Fibroblast of villous mesenchyme (primary cell): Measurements from ENCODE around the gene ARL14EPL. TPM values are rescaled to one million over a fixed set of nuclear protein-coding genes. Genes with fewer than 3 reads are reported as not detected.

ENCODE experiments used
- DNase-seq: peaks from one replicate; pipeline ENCODE4 v3.0.0-alpha.2; 2010; ENCODE audit warnings: low read depth
- H3K4me3 ChIP-seq: 2 replicates; pipeline ENCODE4 v1.5.1; 2011; ENCODE audit warnings: low read depth, mild to moderate bottlenecking, low read length
- CTCF ChIP-seq: IDR thresholded peaks from 2 replicates; pipeline ENCODE4 v1.5.1; 2012; ENCODE audit warnings: low read depth, mild to moderate bottlenecking, low read length; ENCODE audit not compliant: insufficient read depth
- total RNA-seq: library from RNA; depleted of rRNA; stranded (reverse); fragments of >200 nt; gene quantifications from 2 replicates; pipeline ENCODE4 v1.2.3, GENCODE V29; 2012

The ARL14EPL gene
- total RNA-seq, 1 donor: not detected

GRCh38 chr5:116002116-116002906, 30.0 kb upstream of the ARL14EPL start:
- TF ChIP-seq CTCF: no peak
- DNase-seq: peak; percentile 33
- no peak overlapping the region for H3K4me3 ChIP-seq

- DNase-seq: no peak
- TF ChIP-seq CTCF: no peak
Measured at GRCh38 chr5:116004248-116004647, 28.0 kb upstream of the ARL14EPL start.

DNA sequence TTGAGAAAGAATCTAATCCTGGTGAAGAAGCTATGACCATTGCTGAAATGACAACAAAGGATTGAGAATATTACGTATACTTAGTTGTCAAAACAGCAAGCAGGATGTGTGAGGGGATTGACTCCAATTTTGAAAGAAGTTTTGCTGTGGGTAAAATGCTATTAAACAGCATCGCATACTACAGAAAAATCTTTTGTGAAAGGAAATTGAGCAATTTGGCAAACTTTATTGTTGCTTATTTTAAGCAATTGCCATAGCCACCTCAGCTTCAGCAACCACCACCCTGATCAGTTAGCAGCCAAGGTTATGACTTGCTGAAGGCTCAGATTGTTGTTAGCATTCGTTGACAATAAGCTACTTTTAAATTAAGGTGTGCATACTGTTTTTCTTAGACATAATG, 22.5 kb upstream of the ARL14EPL start:
- TF ChIP-seq CTCF: no peak
- H3K4me3 ChIP-seq: no peak overlapping the region
- DNase-seq: no peak

More at GRCh38 chr5:116004248-116004647, 28.0 kb upstream of the ARL14EPL start:
- H3K4me3 ChIP-seq: no peak overlapping the region

GRCh38 chr5:116011046-116011445, 21.2 kb upstream of the ARL14EPL start:
- H3K4me3 ChIP-seq: no peak overlapping the region
- no peak for TF ChIP-seq CTCF
- DNase-seq: peak; percentile 32

DNA sequence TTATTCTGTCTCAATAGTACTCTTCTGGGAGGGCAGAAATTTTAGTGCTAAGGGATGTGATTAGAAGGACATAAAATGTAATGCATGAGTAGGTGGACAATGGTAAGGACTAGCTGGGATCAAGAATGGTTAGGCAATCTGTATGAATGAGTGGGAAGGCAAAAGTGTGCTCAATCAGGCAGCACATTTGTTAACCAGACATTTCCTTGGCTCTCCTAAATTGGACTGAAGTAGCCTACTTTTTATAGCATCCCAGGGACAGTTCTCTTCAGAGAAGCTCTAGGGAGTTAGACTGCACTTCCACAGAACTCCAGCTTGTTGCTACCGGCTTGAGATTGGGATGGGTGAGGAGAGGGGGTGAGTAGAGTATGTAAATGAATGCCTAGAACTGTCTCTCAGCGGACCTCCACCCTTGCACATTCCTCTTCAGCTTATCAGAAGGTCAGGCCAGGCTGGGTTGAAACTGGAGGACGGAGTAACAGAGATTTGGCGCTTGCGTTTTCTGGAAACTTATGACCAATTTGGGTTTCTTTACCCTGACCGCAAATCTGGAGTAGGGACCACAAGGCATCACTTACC, 19.0 kb upstream of the ARL14EPL start:
- no peak for DNase-seq
- H3K4me3 ChIP-seq: no peak overlapping the region
- no peak for TF ChIP-seq CTCF

DNA sequence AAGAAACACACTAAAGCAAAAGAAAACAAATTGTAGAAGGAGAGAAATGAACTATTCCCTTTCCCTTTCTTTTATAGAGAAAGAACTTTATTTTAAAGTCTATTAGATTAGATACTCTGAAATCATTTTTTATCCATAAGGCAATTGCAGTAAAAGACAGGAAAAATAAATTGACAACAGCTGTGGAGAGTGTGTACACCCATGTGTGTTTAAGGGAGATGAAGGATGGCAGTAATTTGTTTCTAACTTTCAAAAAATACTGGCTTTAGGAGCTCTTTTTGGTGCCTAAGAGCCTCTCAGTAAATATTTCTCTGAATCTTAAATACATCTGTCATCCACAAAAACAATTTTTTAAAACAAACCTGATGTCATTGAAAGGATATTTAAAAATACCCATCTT, 18.3 kb upstream of the ARL14EPL start:
- no peak for DNase-seq
- H3K4me3 ChIP-seq: no peak overlapping the region
- no peak for TF ChIP-seq CTCF

GRCh38 chr5:116023619-116024018, 8.7 kb upstream of the ARL14EPL start:
- TF ChIP-seq CTCF: peak; percentile 27
- H3K4me3 ChIP-seq: no peak overlapping the region
- DNase-seq: no peak
